ENCODE data around the gene STX16.

STX16 gene

DNA sequence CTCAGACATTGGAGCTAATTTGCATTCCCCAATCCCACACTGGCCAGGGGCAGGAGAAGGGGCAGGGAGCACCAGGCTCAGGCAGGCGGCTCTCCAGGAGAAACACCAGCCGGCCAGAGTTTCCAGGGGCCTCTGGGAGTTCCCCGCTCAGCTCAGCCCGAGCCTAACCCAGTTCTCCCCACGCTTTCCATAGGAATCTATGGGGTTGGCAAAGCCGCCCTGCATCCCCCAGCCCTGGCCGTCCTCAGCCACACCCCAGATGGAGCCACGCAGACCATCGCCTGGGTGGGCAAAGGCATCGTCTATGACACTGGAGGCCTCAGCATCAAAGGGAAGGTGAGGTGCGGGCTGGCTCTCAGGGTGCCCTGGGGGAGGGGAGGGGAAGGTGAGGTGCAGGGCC, 49.7 kb downstream of the STX16 start:
- no peak overlapping the region for H3K27ac ChIP-seq
- TF ChIP-seq, protein P1, sequence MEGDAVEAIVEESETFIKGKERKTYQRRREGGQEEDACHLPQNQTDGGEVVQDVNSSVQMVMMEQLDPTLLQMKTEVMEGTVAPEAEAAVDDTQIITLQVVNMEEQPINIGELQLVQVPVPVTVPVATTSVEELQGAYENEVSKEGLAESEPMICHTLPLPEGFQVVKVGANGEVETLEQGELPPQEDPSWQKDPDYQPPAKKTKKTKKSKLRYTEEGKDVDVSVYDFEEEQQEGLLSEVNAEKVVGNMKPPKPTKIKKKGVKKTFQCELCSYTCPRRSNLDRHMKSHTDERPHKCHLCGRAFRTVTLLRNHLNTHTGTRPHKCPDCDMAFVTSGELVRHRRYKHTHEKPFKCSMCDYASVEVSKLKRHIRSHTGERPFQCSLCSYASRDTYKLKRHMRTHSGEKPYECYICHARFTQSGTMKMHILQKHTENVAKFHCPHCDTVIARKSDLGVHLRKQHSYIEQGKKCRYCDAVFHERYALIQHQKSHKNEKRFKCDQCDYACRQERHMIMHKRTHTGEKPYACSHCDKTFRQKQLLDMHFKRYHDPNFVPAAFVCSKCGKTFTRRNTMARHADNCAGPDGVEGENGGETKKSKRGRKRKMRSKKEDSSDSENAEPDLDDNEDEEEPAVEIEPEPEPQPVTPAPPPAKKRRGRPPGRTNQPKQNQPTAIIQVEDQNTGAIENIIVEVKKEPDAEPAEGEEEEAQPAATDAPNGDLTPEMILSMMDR (IDR thresholded peaks at IDR 0.05): no peak
- no peak for TF ChIP-seq ZFX (IDR thresholded peaks at IDR 0.05; ENCODE audit: borderline replicate concordance)

DNA sequence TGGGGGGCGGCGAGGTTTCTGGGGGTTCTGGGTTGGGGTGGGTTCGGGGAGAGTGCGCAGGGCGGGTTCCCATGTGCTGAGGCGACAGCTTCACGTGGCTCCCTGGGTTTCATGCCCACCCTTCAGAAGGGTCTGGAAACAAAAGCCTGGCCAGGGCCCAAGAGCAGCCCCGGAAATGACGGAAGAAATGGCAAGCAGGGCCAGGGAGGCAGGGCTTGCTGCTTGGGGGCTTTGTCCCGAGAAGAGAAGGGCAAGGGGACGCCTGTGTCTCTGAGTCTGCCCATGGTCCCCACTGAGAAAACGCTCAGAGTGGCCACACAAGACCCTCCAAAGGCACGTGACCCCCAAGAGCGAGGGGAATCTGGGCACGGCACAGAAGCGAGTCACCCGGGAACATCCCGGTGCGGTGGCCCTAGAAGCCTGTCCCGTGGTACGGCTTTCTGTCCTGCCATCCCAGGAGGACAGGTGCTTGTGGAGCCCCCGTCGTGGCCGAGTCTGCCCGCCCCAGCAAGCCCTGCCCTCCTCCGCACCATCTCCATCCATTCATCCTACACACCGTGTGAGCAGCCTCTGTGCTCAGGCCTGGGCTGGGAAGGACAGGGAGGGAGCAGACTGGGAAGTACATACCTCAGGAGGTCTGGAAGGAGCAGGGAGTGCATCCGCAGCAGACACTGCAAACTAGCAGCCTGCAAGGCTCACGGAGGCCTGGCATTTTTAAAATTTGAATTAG, 50.5 kb downstream of the STX16 start:
- no peak overlapping the region for H3K27ac ChIP-seq
- no peak for TF ChIP-seq ZFX (IDR thresholded peaks at IDR 0.05; ENCODE audit: borderline replicate concordance)
- TF ChIP-seq, protein P1 (IDR thresholded peaks at IDR 0.05): no peak

- no peak overlapping the region for H3K27ac ChIP-seq
- no peak for TF ChIP-seq ZFX (IDR thresholded peaks at IDR 0.05; ENCODE audit: borderline replicate concordance)
- TF ChIP-seq, protein P1 (IDR thresholded peaks at IDR 0.05): no peak
Observed at GRCh38 chr20:58702161-58702510, 51.1 kb downstream of the STX16 start.

GRCh38 chr20:58702859-58703648, 52.0 kb downstream of the STX16 start:
- TF ChIP-seq, protein P1 (IDR thresholded peaks at IDR 0.05): peak; percentile 40
- TF ChIP-seq ZFX (IDR thresholded peaks at IDR 0.05; ENCODE audit: borderline replicate concordance): no peak
- H3K27ac ChIP-seq: no peak overlapping the region

GRCh38 chr20:58703765-58704371, 52.8 kb downstream of the STX16 start:
- no peak for TF ChIP-seq ZFX (IDR thresholded peaks at IDR 0.05; ENCODE audit: borderline replicate concordance)
- TF ChIP-seq, protein P1 (IDR thresholded peaks at IDR 0.05): no peak
- no peak overlapping the region for H3K27ac ChIP-seq

DNA sequence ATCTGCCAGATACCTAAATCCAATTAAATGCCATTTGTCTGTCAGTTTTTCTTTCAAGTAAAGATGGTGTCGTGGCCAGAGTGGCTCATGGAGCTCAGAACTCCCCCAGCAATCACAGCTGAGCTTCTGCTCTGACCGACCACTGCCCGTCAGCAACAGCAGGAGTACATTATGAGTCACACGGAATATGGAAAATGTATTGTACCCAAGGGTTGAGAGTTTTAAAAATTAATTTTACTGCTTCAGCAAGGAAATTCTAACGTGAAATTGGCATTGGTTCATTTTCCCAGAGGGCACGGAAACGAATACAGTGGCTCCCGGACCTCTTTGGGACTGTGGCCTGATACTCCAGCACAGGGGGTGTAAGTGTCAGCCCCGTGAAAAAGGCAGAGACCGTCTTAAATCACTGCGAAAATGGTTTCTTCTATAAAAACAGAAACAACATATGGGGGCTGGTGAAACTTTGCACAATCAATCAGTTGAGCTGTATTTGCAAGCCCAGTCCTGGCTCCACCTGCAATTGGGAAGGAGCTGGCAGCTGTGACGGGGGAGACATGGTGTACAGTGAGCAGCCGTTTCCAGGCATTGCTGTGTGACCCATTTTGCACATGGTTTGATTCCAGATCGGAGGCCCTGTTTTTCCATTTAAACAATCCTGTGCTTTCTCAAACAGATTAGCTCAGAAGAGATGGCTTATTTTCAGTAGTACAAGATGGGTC, 54.3 kb downstream of the STX16 start:
- TF ChIP-seq, protein P1 (IDR thresholded peaks at IDR 0.05): no peak
- TF ChIP-seq ZFX (IDR thresholded peaks at IDR 0.05; ENCODE audit: borderline replicate concordance): no peak
- no peak overlapping the region for H3K27ac ChIP-seq

Data from 22Rv1 (cell line).